Mucosa of descending colon (tissue), 3 donors: ENCODE data around the gene RAB17. TPM values are rescaled to one million over a fixed set of nuclear protein-coding genes. Genes with fewer than 3 reads are reported as not detected.

Experiments used
- ATAC-seq: fragments of 200-7000 bp; cut with Tn5 transposase; one replicate; pipeline ENCODE4 v1.9.1; 2020; ENCODE audit warnings: mild to moderate bottlenecking, moderate library complexity
- DNase-seq, 3 donors: peaks; one replicate each; pipeline ENCODE4 v3.0.0-alpha.2; 2020
- H3K36me3 ChIP-seq: fragments of 200-600 bp; one replicate; pipeline ENCODE4 v1.8.0; 2021; ENCODE audit warnings: low read depth, mild to moderate bottlenecking
- H3K4me1 ChIP-seq: fragments of 200-600 bp; one replicate; pipeline ENCODE4 v1.8.0; 2021; ENCODE audit warnings: low read depth, mild to moderate bottlenecking
- H3K4me3 ChIP-seq: fragments of 200-600 bp; one replicate; pipeline ENCODE4 v1.8.0; 2021; ENCODE audit warnings: mild to moderate bottlenecking
- H3K9me3 ChIP-seq: fragments of 200-600 bp; one replicate; pipeline ENCODE4 v1.8.0; 2021; ENCODE audit warnings: mild to moderate bottlenecking
- intact Hi-C, 2 donors: fragments of 100-400 bp; cut with DNase I in 1 of 2; cut with micrococcal nuclease in 1 of 2; formaldehyde crosslinking; loops; one replicate each; pipeline versions ENCODE4 v1.11.0 to v1.11.1; 2022; cut with DNase I, micrococcal nuclease
- total RNA-seq, 3 donors: library from RNA; stranded (reverse); fragmentation: NEBNext Ultra II Directional in 2 of 3; extraction: Animal tissue kit (Norgen Biotek cat#: 25700) in 2 of 3; gene quantifications; one replicate each; pipeline versions ENCODE4 v1.2.1 to v1.2.4, GENCODE V29; 2021 to 2023
- TF ChIP-seq, protein P1 (sequence below): fragments of 200-600 bp; IDR thresholded peaks from one replicate; pipeline ENCODE4 v1.8.0; 2022; ENCODE audit warnings: antibody characterized with exemption, mild to moderate bottlenecking
- donor health status: DM: no; HTN: no; CAD: no; lungs with moderate emphysema.
- donor health status: DM: no; HTN: no; CAD: no.
- donor health status: DM: no; HTN: yes; CAD: no.

Gene RAB17
- total RNA-seq, 3 donors from 2014 or later: 25.8 to 95.2 (median 62.8) TPM

DNA sequence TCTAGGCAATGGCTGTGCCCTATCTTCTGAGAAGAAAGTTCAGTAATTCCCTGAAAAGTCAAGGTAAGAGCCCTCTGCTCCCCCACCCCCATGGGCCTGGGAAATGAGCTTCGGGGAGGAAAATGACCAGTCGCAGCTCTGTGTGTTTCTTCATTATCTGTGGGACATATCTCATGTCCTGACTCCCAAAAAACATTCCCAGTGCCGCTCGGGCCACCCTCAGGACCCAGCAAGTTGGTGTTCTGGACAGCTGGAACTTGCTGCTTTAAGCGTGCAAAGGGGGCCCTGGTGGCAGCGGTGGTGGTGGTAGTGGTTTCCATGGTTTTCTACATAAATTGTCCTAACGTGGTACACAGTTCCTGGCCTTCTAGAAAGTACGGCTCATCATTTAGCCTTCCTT, 41.3 kb downstream of the RAB17 start:
- TF ChIP-seq, protein P1, sequence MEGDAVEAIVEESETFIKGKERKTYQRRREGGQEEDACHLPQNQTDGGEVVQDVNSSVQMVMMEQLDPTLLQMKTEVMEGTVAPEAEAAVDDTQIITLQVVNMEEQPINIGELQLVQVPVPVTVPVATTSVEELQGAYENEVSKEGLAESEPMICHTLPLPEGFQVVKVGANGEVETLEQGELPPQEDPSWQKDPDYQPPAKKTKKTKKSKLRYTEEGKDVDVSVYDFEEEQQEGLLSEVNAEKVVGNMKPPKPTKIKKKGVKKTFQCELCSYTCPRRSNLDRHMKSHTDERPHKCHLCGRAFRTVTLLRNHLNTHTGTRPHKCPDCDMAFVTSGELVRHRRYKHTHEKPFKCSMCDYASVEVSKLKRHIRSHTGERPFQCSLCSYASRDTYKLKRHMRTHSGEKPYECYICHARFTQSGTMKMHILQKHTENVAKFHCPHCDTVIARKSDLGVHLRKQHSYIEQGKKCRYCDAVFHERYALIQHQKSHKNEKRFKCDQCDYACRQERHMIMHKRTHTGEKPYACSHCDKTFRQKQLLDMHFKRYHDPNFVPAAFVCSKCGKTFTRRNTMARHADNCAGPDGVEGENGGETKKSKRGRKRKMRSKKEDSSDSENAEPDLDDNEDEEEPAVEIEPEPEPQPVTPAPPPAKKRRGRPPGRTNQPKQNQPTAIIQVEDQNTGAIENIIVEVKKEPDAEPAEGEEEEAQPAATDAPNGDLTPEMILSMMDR: no peak
- Histone ChIP-seq H3K4me1 (no peaks in the 10 kb centered on the region), H3K4me3 (no peak overlapping the region), H3K9me3 (no peaks in the 10 kb centered on the region), H3K36me3 (no peaks in the 10 kb centered on the region)
- intact Hi-C loops: no loop called here
- ATAC-seq (no peak), DNase-seq (no peak)

- Histone ChIP-seq H3K9me3 (no peaks in the 10 kb centered on the region), H3K4me3 (no peak overlapping the region), H3K4me1 (no peaks in the 10 kb centered on the region), H3K36me3 (no peaks in the 10 kb centered on the region)
- intact Hi-C loops: no loop called here
- DNase-seq (no peak), ATAC-seq (no peak)
- TF ChIP-seq, protein P1: no peak
These were observed 42.6 kb downstream of the RAB17 start for GRCh38 chr2:237547841-237548416.

DNA sequence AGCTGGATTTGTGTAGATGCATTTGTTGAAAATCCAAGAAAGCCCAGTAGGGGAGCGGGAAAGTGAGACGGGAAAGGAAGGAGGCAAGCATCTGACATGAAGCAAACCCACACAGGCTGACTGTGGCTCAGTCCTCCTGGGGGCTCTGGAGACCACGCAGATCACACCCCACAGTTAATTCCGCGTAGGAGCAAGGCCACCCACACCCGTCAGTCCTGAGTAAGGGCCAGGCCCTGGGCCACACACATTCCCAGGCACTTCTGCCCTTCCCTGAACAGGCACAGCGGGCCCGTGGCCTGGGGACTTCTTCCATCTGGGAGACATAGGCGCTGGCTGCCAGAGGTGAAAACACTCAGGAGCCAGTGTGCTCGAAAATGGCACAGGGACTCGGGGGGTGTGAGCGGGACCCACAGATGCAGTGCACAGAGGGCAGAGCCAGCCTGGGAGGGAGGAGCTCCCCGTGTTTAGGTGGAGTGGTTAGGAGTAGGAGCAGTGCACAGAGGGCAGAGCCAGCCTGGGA, 43.6 kb downstream of the RAB17 start:
- ATAC-seq (no peak), DNase-seq (peak in 1 of 3 donors; percentile 44)
- H3K4me3 ChIP-seq: no peak overlapping the region
- no peaks in the 10 kb centered on the region for H3K9me3 ChIP-seq
- no peaks in the 10 kb centered on the region for H3K36me3 ChIP-seq
- TF ChIP-seq, protein P1: no peak
- intact Hi-C loops: no loop called here
- no peaks in the 10 kb centered on the region for H3K4me1 ChIP-seq

GRCh38 chr2:237546040-237546875, 44.3 kb downstream of the RAB17 start:
- Histone ChIP-seq H3K9me3 (no peaks in the 10 kb centered on the region), H3K36me3 (no peaks in the 10 kb centered on the region), H3K4me1 (peaks cover under 1% of the 10 kb centered on the region), H3K4me3 (no peak overlapping the region)
- TF ChIP-seq, protein P1: no peak
- intact Hi-C loops: no loop called here
- DNase-seq: no peak
- ATAC-seq: no peak

- H3K36me3 ChIP-seq: no peaks in the 10 kb centered on the region
- peaks cover 5% of the 10 kb centered on the region for H3K4me1 ChIP-seq
- intact Hi-C loops: no loop called here
- no peak for DNase-seq
- ATAC-seq: no peak
- no peak overlapping the region for H3K4me3 ChIP-seq
- TF ChIP-seq, protein P1: no peak
- no peaks in the 10 kb centered on the region for H3K9me3 ChIP-seq
These were observed 48.4 kb downstream of the RAB17 start for GRCh38 chr2:237542001-237542704.
